ENCODE measurements around the gene RPS3.
A peak's percentile ranks its signal among the peaks of the same experiment; 100 is the strongest.

Gene RPS3

DNA sequence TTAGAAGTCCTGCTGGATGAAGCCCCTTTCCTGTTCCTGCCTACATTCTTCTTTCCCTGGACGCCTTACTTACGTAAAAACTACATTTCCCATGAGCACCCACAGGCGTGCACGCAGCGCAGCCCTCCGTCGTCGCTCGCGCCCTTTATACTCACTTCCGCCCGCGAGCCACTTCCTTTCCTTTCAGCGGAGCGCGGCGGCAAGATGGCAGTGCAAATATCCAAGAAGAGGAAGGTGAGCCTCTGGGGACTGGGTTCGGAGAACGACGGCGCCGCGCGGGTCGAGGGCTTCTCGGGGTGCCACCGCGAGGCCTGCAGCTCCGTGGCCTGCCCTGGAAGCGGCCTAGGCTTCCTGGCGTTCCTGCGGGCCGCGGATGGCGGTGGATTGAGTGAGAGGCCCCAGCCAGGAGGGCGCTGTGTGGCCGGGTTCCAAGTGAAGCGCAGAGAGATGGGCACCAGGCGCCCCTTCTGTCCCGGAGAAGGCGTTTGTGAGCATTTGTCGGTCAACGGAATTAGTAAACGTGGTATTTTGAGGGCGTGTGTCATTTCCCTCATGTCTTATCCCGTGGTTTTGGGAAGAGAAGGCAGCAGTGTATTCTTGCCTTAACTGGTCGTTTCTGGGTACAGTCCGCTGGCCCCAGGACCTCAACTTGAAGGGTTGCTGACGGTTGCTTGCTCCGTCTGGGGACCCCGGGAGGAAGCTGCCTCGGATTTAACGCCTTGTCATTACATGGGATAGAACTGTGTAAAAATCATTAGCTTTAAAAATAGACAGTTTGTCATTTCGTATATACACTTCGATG lies at the start of gene RPS3:
RPS3 (plus strand) TSS at position 175 of the 802 bp plus-strand sequence; CDS start at position 205, 30 bp downstream.
- peak; percentile 93 for DNase-seq (ENCODE audit: low spot score)
- in situ Hi-C loops (cut with MboI; ENCODE audit: low pct_unique_long_range_greater_than_20kb, low sequenced_read_pairs, unreplicated experiment) = no loop called here
- peak; percentile 30 for TF ChIP-seq CTCF (IDR thresholded peaks at IDR 0.05; ENCODE audit: extremely low read depth, insufficient read depth, missing control alignments)

DNA sequence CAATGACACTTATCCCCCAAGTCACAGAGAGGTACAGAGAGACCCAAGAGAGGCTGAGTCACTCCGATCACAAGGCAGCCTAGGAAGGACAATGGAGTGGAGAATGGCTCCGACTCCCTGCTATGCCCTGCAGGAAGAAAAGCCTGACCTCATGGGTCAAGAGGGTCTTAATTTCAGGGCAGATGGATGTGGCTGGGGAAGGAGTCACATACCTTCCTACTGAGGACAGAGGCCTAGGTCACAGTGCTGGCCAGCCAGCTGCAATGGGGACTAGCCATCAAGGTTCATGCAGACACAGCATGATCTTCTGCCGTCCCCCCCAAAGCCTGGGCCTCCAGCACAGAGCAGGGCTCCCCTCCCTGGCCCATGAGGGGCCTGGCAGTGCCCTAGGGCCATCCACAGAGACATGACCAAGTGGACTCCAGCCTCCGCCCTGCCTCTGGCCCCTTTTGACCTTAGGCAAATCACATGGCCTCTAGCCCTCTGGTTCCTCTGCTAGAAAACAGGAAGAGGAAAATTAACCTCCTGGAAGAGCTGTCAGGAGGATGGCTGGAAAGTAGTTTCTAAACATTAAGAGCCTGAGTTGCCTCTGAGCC lies 49.7 kb upstream of the RPS3 start:
- DNase-seq (ENCODE audit: low spot score) = no peak
- no peak for TF ChIP-seq CTCF (IDR thresholded peaks at IDR 0.05; ENCODE audit: extremely low read depth, insufficient read depth, missing control alignments)
- in situ Hi-C loops (cut with MboI; ENCODE audit: low pct_unique_long_range_greater_than_20kb, low sequenced_read_pairs, unreplicated experiment) = loop anchor here (25.0 kb wide), 1 partner anchor 112 kb away; the partner anchor contains the start of gene TPBGL

- no peak for DNase-seq (ENCODE audit: low spot score)
- in situ Hi-C loops (cut with MboI; ENCODE audit: low pct_unique_long_range_greater_than_20kb, low sequenced_read_pairs, unreplicated experiment) = no loop called here
- TF ChIP-seq CTCF (IDR thresholded peaks at IDR 0.05; ENCODE audit: extremely low read depth, insufficient read depth, missing control alignments) = no peak
These were observed 49.1 kb upstream of the RPS3 start for GRCh38 chr11:75350122-75350742.

DNA sequence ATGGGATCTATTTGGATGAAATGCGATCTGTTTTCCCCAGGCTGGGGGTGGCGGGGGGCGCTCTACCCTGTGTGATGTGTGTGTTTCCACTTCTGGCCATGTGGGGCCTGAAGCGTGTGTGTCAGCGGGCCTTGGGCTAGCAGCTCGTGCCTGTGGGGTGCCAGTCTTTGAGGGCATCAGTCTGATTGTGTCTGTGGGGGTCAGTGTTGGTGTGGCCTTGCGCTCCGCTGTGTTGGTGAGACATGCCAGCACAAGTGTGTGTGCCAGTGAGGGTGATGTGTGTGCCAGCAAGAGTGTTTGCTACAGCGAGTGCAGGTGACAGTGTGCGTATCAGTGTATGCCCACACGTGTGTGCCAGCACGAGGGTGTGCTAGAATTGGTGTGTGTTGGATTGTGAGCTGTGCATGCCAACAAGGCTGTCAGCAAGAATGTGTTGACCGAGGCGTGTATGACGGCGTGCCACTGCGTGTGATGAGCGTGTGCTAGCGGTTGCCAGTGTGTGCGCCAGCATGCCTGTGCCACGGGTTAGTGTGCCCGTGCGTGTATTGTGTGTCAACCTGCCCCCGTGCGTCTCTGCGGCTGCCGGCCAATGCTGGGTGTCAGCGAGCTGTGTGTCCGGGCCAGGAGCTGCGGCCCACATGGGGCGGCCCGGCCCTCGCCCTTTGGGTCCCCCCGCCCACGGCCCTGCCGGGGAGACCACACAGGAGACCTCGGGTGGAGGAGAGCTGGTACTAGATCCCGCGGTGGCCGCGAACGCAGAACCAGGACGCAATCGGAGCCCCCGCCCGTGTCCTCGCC lies 48.4 kb upstream of the RPS3 start:
- in situ Hi-C loops (cut with MboI; ENCODE audit: low pct_unique_long_range_greater_than_20kb, low sequenced_read_pairs, unreplicated experiment) = no loop called here
- no peak for TF ChIP-seq CTCF (IDR thresholded peaks at IDR 0.05; ENCODE audit: extremely low read depth, insufficient read depth, missing control alignments)
- no peak for DNase-seq (ENCODE audit: low spot score)

DNA sequence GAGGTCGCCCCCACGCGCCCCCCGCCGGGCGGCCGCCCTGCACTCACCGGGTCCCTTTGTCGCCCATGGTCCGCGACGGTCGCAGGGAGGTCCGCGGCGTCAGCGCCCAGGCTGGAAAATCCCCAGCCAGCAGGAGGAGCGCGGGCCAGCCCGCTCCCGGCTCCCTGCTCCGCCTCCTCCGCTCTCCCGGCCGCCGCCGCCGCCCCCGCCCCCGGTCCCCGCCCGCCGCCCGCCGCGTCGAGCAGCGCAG lies 47.9 kb upstream of the RPS3 start, which contains the start of gene ARRB1:
ARRB1 (minus strand) TSS at position 121 of the 250 bp plus-strand sequence; CDS start at position 67, 54 bp downstream.
- no peak for TF ChIP-seq CTCF (IDR thresholded peaks at IDR 0.05; ENCODE audit: extremely low read depth, insufficient read depth, missing control alignments)
- DNase-seq (ENCODE audit: low spot score) = no peak
- in situ Hi-C loops (cut with MboI; ENCODE audit: low pct_unique_long_range_greater_than_20kb, low sequenced_read_pairs, unreplicated experiment) = no loop called here
